GM04504 (cell line): ENCODE results near the gene PPP2R5B.

ENCODE experiments used
- DNase-seq: peaks from one replicate; pipeline ENCODE4 v3.0.0-alpha.2; 2012; ENCODE audit warnings: low read depth

Gene PPP2R5B

GRCh38 chr11:64908766-64909165 lies 15.7 kb upstream of the PPP2R5B start:
- no peak for DNase-seq

GRCh38 chr11:64909653-64910343 lies 14.7 kb upstream of the PPP2R5B start:
- no peak for DNase-seq

DNA sequence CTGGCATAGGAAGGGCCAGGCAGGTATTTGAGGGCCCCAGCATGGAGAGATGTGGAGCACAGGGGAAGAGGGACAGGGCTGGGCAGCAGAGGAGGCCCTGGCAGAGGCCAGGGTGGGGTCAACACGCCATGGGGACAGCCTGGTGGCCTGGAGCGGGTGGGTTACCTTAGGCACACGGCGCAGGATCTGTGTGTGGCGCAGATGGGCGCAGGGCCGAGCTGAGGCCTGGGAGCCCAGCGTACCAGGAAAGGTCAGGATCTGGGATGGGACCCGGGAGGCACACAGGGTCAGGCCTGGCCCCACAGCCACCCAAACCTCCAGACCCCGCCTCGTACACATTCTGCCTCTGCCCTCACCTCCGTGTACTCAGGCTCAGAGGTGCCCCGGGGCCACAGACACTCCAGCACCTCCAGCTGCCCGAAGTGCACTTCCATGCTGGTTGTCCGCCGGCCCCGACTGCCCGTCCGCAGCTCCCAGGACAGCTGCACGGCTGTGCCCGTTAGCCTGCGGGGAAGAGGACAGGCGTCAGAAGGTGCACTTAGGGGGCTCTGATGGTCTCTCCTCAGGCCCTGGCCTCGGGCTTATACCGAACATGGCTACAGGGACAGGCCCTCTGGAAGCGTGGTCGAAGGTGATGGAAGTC lies 13.9 kb upstream of the PPP2R5B start:
- no peak for DNase-seq

DNA sequence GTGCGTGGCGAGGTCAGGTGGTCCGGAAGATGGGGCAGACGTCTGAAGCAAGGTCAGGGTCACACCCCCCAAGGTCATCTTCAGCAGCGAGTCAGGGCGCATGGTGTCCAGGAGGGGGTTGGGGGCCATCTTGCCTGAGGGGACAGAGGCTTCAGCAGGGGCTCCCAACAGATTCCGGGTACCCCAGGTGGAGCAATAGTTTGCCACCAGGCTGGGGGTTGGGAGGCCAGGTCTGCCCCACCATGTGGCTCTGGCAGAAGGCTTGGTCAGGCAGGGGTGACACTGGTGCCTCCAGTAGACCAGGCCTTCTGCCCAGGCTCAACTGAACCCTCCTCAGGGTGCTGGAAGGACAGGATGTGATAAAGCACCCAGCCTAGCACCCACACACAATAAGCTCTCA lies 13.3 kb upstream of the PPP2R5B start:
- no peak for DNase-seq

- no peak for DNase-seq
Measured at GRCh38 chr11:64911689-64912088, 12.8 kb upstream of the PPP2R5B start.

- no peak for DNase-seq
Measured at GRCh38 chr11:64913171-64913727, 11.2 kb upstream of the PPP2R5B start.

- no peak for DNase-seq
Measured at GRCh38 chr11:64914123-64914522, 10.4 kb upstream of the PPP2R5B start.

DNA sequence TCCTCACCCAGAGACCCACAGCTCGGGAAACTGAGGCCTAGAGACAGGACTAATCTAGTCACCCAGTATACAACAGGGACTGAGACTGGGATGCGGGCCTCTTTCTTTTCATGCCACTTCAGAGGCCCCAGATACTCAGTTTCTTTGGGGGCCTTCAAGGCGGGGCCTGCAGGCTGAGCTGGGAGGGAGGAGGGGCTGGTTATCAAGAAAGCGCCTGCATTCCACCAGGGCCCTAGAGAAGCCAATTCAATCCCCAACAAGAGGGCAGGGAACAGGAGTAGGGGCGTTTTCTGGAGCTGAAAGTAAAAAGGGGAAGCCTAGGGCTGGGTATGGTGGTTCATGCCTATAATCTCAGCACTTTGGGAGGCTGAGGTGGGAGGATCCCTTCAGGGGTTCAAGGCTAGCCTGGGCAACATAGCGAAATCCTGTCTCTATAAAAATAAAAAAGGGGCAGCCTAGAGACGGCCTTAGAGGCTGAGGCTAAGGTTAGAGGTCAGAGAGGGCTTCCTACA lies 9.1 kb upstream of the PPP2R5B start:
- DNase-seq: no peak

GRCh38 chr11:64916040-64916774 lies 8.3 kb upstream of the PPP2R5B start:
- DNase-seq: no peak

DNA sequence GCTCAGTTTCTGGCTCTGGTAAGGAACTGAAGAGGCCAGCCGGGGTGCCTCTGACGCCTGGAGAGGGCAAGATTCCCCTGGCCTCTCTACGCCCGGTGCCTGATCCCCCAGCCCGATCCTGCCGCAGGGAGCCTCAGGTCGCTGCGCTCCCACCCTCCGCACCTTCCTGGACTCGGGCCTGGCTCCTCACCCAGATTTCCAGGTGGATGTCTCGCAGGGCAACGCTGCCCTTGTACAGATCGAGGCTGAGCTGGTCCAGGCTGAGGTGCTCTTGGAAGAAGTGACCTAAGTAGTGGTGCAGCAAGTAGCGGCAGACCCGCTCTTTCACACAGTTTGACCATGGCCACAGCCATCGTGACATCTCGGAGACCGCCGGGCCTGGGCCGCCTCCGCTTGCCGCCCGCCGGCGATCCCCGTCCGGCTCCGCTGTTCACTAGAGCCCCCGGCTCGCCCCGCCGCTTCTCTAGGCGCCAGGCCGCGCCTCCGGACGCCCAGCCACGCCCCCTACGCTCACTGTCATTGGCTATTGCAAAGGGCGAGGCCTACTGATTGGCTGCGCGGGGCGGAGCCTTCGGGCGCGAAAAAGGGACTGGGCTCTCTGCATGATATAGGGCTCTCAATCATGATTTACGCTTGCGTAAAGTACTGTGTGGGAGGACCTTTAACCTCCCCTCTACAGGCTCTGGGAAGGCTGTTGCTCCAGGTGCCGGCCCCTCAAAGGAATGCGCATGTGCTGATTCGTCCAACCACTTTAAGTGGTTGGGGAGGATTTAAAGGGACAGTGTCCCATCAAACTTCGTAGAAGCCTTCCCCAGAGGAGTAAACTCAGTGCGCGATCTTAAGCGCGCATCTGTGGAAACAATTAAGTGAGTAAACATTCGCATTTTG lies 7.5 kb upstream of the PPP2R5B start, which contains the start of gene ATG2A:
ATG2A (minus strand) TSS at position 435 of the 888 bp plus-strand sequence; CDS start at position 361, 74 bp downstream.
- DNase-seq: peak; percentile 99

DNA sequence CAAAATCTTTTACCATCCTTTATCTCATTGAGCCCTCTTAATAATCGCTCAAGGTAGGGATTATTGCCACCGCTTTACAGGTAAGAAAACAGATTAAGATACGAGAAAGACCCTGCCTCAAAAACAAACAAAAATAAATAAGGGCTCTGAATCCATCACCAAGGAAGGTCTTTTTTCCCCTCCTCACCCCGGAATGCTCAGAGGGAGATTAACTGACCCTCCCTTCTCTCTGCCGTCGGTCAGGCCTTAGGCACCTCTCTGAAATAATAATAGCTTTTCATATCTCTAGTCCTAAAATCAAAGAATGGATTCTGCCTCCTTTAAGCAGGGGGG lies 6.9 kb upstream of the PPP2R5B start:
- no peak for DNase-seq

DNA sequence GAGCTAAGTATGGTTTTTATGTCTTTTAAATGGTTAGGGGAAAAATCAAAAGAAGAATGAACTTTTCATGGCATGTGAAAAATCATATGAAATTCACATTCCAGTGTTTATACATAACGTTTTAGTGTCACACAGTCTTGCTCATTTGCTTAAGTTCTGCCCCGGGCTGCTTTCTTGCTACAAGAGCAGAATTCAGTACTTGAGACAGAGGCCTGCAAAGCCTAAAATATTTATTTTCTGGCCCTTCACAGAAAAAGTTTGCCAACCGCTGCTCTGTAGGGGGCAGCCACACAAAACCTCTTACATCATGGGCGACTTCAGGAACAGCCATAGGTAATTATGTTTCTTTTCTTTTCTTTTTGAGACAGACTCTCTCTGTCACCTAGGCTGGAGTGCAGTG lies 6.5 kb upstream of the PPP2R5B start:
- DNase-seq: no peak

DNA sequence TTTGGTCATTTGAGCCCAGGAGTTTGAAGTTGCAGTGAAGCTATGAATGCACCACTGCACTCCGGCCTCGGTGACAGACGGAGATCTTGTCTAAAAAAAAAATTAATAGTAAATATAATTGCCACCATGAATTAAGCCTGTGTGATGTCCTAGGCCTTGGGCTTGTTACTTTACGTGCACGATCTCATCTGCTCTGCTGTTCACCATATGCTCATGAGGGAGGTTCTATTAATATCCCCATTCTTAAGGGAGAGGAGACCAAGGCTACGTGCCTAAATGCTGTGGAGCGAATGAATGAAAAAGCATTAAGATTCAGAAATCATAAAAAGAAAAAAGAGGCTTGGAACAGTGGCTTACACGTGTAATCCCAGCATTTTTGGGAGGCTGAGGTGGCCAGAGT lies 4.9 kb upstream of the PPP2R5B start:
- no peak for DNase-seq

DNA sequence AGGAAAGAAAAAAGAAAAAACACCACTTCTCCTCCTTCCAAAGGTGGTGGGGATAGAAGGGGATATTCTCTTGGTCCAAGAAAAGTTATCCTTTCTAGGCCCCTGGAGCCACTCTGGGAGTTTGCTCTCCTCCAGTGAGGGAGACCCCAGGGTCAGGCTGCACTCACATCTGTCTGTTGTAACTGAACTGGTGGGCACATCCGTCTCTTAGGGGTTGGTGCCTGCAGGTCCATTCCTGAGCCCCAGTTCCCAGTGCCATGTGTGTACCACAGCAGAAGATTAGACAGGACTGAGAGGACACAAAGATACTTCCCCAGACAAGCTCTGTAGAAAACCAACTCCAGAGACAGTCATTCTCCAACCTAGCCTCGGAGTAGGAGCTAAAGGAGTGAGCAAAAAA lies 4.4 kb upstream of the PPP2R5B start:
- no peak for DNase-seq

- no peak for DNase-seq
Measured at GRCh38 chr11:64921384-64921783, 3.1 kb upstream of the PPP2R5B start.

DNA sequence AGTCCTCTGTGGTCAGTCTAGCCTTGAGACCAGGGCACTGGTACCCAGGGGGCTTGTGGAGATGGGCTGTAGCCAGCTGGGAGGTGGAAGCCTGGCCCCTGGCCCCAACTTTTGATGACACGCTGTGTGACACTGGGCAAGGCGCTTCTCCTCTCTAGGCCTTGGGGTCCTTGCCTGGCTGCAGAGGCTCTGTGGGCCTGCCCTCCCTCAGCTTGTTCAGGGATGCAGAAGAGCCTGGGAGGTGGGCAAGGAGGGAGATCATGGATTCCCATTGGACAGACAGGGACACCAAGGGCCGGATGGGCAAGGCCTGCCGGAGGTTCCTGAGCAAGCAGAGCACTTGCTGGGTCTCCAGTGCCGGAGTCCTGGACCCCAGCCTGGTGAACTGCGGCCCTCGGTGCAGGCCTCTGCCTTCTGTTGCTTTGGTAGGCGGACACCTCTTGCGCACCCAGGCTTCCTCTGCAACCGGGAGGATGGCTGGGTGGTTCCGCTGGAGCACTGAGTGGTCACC lies 1.3 kb upstream of the PPP2R5B start:
- no peak for DNase-seq

DNA sequence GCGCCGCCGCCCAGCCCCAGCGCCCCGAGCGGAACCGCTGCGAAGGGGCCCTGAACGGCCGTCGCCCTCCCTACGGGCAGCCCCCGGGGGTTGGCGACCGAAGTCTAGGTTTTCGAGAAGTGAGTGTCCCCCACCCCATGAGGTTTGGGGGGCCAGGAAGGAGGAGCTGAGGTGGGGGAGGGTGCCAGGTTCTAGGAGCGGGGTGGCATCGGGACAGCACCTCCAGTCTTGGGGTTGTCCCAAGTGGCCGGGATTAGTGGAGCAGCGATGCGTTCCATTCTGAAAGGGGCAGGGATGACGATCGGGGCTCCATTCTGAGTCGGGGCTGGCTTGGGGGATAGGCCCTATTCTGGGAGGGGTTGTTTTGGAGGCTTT lies 408 bp downstream of the PPP2R5B start:
- DNase-seq: no peak

- no peak for DNase-seq
Measured at GRCh38 chr11:64925536-64926436, 1.3 kb downstream of the PPP2R5B start.

DNA sequence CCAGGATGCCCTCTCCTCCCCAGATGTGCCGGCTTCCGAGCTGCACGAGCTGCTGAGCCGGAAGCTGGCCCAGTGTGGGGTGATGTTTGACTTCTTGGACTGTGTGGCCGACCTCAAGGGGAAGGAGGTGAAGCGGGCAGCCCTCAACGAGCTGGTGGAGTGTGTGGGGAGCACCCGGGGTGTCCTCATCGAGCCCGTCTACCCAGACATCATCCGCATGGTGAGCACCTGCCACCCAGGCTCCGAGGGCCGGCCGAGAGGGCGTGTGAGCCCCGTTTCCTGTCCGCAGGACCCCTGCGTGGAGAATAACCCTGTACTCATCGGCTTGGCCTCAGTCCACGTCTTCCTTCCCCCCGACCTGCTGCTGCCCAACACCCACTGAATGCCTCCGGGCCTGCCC lies 2.2 kb downstream of the PPP2R5B start:
- DNase-seq: no peak

GRCh38 chr11:64928957-64929356 lies 4.5 kb downstream of the PPP2R5B start:
- no peak for DNase-seq

DNA sequence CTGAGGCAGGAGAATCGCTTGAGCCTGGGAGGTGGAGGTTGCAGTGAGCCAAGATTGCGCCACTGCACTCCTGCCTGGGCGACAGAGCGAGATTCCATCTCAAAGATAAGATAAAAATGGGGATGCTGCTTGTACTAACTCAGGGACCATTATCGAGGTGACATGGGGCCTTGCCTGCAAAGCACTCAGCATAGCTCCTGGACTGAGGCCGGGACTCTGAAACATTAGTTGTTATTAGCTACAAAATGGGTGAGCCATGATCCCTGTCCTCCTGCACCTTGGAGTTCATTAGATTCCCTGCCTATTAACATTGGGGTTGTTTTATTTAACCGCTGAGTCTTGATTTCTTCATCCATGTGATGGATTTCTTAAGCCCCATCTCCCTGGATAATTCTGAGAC lies 5.1 kb downstream of the PPP2R5B start:
- DNase-seq: no peak
